LNCaP clone FGC (cell line): Measurements from ENCODE around the gene CRIP3.
"Not testable (repeated sequence)": the region's sequence is repeated elsewhere in the genome, so short reads cannot be mapped to it uniquely, and the experiment has no call there.

Source experiments
- DNase-seq: peaks from one replicate; pipeline ENCODE4 v3.0.0-alpha.2; 2011; ENCODE audit warnings: low read depth
- H3K4me3 ChIP-seq: 2 replicates; pipeline ENCODE4 v1.5.1; 2011; ENCODE audit warnings: mild to moderate bottlenecking, low read depth, low read length, control low read depth
- TF ChIP-seq, protein P1 (sequence below): IDR thresholded peaks from 2 replicates; pipeline ENCODE4 v1.5.1; 2012; ENCODE audit warnings: mild to moderate bottlenecking; ENCODE audit not compliant: control insufficient read depth, insufficient read depth; ENCODE audit errors: extremely low read depth

CRIP3 gene

DNA sequence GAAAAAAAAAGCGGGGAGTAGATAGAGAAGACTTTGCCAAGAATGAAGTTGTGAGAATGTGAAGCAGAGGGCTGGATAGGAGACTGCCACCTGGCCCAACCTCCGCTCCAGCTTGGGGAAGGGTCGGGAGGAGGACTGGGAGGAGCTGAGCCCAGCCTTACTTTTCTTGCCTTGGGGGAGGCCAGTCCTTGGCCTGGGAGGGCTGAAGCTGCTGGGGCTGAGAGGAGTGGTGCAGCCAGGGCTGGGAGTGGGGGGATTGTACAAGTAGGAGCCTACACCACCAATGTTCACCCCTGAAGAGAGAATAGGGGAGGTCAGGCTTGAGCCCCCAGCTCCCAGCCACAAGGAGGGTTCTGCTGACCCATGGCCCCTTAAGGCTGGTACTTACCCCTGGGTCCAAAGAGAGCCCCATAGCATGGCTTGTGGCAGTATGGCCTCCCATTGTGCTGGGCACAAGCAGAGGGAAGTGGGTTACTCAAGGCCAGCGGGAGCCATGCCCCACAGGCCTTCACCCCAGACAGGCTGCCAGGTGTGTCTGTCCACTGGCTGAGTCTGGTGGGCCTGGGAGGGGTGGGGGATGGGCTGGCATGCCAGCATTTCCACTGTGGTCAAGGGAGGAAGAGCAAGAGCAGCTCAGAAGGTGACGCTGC, 1.1 kb downstream of the CRIP3 start:
- H3K4me3 ChIP-seq = no peak overlapping the region
- no peak for DNase-seq
- TF ChIP-seq, protein P1, sequence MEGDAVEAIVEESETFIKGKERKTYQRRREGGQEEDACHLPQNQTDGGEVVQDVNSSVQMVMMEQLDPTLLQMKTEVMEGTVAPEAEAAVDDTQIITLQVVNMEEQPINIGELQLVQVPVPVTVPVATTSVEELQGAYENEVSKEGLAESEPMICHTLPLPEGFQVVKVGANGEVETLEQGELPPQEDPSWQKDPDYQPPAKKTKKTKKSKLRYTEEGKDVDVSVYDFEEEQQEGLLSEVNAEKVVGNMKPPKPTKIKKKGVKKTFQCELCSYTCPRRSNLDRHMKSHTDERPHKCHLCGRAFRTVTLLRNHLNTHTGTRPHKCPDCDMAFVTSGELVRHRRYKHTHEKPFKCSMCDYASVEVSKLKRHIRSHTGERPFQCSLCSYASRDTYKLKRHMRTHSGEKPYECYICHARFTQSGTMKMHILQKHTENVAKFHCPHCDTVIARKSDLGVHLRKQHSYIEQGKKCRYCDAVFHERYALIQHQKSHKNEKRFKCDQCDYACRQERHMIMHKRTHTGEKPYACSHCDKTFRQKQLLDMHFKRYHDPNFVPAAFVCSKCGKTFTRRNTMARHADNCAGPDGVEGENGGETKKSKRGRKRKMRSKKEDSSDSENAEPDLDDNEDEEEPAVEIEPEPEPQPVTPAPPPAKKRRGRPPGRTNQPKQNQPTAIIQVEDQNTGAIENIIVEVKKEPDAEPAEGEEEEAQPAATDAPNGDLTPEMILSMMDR = no peak

DNA sequence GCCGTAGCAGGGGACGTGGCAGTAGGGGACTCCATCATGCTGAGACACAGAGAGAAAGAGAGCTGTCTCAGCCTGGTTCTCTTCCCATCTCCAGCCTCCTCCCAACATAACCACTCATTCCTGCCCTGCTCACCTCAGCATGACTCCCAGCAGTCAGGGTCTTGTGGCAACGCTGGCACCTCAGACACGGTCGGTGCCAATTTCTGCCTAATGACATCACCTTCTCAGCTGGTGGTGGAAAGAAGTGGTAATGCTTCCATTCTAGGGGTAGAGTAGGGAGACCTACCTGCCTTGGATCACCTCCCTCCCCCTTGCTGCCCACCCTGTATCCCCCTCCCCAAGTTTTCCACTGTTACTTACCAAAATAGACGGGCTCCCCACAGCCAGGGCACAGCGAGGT, 2.5 kb downstream of the CRIP3 start:
- DNase-seq = no peak
- TF ChIP-seq, protein P1 = no peak
- H3K4me3 ChIP-seq = no peak overlapping the region

DNA sequence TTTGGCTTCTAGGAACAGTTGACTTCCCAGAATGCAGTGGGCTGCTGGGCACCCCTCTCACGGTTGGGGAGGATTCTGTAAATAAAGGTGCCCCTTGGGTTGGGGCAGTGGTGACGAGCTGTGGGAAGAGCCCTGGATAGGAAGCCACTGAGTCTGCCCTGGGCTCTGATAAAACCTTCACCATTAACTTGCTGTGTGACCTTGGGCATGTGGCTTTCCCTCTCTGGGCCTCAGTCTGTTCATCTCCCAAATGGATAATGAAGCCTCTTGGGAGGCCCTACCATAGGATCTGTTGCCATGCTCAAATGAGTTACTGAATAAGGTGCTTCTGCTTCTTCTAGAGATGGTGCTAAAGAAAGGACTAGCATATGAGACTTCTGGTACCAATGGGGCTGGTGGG, 3.7 kb downstream of the CRIP3 start:
- TF ChIP-seq, protein P1 = no peak
- DNase-seq = no peak
- H3K4me3 ChIP-seq = no peak overlapping the region

DNA sequence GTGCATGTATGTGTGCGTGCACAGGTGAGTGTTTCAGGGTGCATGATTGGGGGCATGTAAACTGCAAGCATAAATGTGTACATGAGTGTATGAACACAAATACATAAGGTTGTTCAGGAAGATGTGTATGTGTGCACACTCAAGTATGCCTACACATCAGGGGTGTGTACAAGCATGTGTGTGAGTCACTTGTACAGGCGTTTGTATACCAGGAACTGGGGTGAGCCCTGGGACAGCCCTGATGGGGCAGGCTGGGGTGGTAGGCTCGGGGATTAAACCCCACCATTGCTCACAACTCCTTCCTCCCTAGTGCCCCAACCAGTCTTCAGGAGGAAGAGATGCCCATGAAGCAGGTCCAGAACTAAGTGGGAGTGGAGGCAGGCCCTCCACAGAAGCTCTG, 4.3 kb downstream of the CRIP3 start:
- DNase-seq = no peak
- TF ChIP-seq, protein P1 = no peak
- no peak overlapping the region for H3K4me3 ChIP-seq

DNA sequence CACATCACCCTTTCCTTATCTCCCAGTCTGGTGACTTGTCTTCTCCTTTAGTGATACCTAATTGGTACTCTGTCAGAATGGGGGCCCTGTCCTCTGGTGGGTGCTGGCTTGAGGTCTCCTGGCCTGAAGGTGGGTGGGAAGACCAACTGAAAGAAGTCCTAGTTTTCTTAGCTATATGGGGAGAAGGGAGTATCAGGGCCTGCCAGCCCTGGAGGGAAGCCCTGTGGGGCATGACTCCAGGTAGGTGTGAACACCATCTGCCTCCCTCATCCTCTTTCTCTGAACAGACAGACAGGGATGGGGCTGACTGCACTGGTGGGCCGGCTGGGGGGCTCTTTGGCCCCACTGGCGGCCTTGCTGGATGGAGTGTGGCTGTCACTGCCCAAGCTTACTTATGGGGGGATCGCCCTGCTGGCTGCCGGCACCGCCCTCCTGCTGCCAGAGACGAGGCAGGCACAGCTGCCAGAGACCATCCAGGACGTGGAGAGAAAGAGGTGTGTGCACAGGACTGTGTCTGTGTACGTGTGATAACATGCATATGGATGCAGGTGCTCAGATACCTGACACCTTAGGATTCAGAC, 4.8 kb downstream of the CRIP3 start:
- no peak for DNase-seq
- H3K4me3 ChIP-seq = no peak overlapping the region
- TF ChIP-seq, protein P1 = no peak

DNA sequence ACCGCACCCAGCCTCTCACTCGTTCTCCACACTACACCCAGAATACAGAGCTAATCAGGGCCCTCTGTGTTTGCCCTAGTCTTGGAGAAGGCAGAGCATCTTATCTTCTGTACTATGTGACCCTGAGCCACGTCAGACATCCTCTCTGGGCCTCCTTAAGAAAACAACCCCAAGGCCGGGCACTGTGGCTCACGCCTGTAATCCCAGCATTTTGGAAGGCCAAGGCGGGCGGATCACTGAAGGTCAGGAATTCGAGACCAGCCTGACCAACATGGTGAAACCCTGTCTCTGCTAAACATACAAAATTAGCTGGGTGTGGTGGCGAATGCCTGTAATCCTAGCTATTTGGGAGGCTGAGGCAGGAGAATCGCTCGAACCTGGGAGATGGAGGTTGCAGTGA, 5.6 kb downstream of the CRIP3 start:
- not testable (repeated sequence) for H3K4me3 ChIP-seq, DNase-seq

DNA sequence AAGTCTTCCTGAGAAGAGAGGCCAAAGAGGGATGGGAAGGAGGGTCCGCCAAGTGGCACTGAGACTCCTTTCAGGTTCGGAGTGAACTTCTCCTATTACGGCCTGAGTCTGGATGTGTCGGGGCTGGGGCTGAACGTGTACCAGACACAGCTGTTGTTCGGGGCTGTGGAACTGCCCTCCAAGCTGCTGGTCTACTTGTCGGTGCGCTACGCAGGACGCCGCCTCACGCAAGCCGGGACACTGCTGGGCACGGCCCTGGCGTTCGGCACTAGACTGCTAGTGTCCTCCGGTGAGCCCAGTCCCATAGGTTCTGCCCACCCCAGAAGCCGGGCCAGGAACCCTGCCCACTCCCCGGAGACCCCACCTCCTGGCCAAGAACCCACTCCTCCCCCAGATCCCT, 6.5 kb downstream of the CRIP3 start:
- TF ChIP-seq, protein P1 = no peak
- H3K4me3 ChIP-seq = no peak overlapping the region
- DNase-seq = no peak
